ENCODE data around the gene ADAMTS9.

Gene ADAMTS9

GRCh38 chr3:64687781-64688604 is at the start of gene ADAMTS9:
Gene ADAMTS9 (minus strand): TSS chr3:64688000. CDS start chr3:64687657, 343 bp downstream.
- FAIRE-seq = no peak

GRCh38 chr3:64732576-64732975 is 44.8 kb upstream of the ADAMTS9 start:
- no peak for FAIRE-seq

GRCh38 chr3:64730681-64731080 is 42.9 kb upstream of the ADAMTS9 start:
- FAIRE-seq = no peak

DNA sequence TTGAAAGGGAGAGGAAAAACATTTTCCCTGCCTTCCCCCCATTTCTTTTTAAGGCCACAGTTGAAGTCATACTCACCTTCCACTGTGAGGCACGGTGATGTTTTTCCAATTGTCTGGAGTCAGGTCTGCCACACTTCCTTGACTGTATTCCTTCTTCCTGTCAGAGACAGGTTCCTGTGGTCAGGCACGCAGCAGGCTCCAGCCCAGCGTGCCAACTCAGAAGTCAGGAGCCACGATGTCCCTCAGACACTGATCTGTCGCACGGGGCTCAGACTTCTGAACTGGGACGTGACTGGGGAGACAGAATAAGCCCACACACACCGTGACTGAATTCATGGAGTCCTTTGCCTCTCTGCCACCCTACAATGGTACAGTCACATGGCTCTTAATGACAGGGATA is 41.2 kb upstream of the ADAMTS9 start:
- FAIRE-seq = no peak

DNA sequence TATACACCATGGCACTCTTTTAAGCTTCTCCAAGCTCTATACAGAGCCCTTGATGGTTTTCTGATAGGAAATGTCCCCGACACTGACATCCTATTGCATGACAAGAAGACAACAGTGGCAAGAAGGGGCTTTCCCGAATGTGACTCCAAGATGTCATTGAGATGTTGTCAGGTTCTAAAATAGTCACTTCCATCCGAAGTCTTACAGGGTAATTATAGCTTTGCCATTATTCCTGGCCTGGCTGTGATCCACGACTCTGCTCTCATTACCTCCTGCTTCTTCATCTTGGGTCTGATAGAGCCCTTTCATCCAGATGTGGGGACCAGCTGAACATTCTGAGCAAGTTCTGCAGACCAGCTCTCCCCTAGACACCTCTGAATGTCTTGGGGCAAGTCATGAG is 40.6 kb upstream of the ADAMTS9 start:
- FAIRE-seq = no peak

DNA sequence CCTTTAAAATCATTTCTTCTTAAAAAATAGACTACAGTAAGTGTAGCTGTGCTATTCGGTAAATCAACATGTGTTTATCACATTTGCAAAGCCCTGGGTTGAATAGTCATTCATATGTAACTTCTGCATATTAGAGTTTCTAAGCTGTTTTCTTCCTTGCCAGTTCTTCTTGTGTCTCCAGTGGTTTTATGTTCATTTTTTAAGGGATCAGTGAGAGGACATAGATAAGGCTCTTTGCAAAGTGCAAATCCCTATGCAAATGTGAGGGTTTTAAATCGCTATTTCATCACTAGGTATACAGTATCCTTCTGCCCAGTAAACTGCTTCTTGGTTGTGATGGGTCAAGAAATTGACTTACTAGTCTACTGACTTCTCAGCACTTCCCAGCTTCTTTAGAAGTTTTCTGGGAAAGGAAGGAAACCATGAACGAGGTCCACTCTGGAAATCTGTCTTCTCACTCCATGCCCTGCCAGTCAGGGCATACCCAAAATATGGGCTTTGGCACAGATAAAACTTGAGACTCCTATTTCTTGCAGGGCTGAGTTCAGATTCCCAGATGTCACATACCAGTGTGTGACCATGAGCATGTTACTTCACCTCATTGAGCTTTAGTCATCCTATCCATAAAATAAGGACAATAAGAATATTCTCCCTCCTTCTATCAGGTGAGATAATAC is 38.8 kb upstream of the ADAMTS9 start:
- FAIRE-seq = no peak

DNA sequence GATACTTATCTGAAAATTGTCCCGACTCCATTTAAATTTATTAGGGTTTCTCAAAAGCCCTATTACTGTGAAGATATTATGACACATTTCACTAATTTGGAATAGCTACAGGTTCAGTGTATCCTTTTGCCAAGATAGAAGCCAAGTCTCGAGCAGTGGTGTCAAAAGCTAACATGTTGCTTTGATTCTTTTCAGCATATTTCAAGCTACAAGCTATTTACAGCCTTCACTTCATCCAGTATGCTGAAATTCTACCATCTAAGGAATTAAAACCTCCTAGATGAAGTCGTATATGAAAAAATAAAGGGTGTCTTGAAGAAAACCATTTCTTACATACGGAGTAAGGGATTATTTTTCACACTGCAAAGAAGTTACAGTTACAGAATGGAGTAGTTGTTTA is 31.2 kb upstream of the ADAMTS9 start:
- FAIRE-seq = no peak

DNA sequence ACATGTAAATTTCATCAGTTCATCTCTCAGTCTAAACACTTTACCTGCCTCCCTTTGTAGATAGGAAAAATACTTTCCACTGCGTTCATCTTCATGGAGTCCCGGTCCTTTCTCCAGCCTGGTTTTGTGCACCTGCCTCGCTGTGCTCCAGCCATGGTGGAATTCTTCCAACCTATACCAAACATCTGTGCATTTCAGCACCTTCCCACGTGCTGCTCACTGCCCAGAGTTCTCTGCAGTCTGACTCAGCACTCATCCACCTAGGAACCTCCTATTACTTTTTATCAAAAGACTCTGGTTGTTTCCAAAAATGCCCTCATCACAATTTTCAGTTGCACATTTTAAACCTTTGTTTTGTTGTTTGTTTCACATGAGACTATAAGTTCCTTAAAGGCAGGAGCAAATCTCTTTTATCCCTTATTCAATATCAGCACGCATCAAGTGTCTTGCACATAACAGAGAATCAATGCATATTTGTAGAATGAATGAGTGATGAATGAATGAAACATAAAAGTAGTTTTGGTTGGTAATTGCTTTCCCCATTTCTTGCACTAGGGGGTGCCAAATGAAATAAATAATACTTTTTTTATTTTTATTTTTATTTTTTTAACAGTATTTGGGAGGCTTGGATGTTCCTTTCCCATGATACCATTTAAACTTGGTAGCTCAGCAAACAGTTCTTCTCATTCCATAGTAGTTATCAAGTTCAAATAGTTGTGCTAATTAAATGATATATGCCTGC is 30.2 kb upstream of the ADAMTS9 start:
- no peak for FAIRE-seq

- FAIRE-seq = no peak
Measured at GRCh38 chr3:64717411-64717810, 29.6 kb upstream of the ADAMTS9 start.

- FAIRE-seq = no peak
Measured at GRCh38 chr3:64716110-64716710, 28.4 kb upstream of the ADAMTS9 start.

- FAIRE-seq = no peak
Measured at GRCh38 chr3:64715211-64715982, 27.6 kb upstream of the ADAMTS9 start.

DNA sequence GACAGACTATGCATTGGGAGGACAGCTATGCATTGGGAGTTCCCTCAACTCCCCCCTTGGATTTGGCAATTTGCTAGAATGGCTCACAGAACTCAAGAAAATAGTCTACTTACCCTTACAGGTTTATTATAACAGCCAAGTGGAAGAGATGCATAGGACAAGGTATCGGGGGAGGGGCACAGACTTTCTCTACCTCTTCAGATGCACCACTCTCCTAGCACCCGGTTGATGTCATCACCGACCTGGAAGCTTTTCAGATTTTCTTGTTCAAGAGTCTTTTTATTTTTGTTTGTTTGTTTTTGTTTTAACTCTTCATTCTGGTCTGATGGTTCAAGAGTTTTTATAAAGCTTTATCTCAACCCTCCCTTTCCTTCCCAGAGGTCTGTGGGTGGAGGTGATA is 20.7 kb upstream of the ADAMTS9 start:
- no peak for FAIRE-seq

DNA sequence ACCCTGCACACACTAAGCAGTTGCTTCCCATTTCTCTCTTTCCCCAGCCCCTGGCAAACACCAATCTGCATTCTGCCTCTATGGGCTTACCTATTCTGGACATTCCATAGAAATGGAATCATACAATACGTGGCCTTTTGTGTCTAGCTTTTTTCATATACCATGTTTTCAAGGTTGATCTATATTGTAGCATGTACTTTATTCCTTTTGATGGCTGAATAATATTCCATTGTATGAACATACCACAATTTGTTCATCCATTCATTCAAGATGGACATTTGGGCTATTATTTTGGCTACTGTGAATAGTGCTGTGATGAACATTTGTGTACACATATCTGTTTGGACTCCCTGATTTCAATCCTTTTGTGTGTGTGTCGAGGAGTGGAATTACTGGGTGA is 18.1 kb upstream of the ADAMTS9 start:
- no peak for FAIRE-seq

- FAIRE-seq = no peak
Measured at GRCh38 chr3:64696896-64697295, 9.1 kb upstream of the ADAMTS9 start.

DNA sequence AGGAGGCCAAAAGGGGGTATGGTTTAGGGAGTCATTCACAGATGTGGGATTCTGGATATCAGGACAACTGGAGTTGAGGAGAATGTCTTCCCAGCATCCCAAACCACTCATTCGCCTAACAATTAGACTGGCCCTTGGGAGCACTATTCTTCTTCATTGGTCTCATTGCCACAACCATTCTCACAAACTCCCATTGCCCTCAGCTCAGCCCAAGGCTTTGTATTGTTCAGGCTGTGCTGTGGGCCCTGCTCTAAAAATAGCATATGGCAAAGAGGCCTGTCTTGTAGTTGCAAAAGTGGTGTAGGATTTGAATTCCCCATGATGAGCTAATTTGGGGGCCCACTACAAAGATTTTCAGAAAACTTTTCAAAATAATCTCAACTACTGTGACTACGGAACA is 6.3 kb upstream of the ADAMTS9 start:
- no peak for FAIRE-seq

GRCh38 chr3:64693031-64693430 is 5.2 kb upstream of the ADAMTS9 start:
- FAIRE-seq = no peak

GRCh38 chr3:64691051-64691450 is 3.3 kb upstream of the ADAMTS9 start:
- FAIRE-seq = no peak

GRCh38 chr3:64687086-64687780 is 567 bp downstream of the ADAMTS9 start:
- FAIRE-seq = no peak

GRCh38 chr3:64686446-64686908 is 1.3 kb downstream of the ADAMTS9 start:
- no peak for FAIRE-seq

GRCh38 chr3:64685800-64686445 is 1.9 kb downstream of the ADAMTS9 start:
- no peak for FAIRE-seq

- FAIRE-seq = no peak
Measured at GRCh38 chr3:64685331-64685799, 2.4 kb downstream of the ADAMTS9 start.
